SK-N-MC (cell line): ENCODE data around the gene MTAP.
"Not testable (repeated sequence)": the region's sequence is repeated elsewhere in the genome, so short reads cannot be mapped to it uniquely, and the experiment has no call there.

ENCODE experiments used
- DNase-seq: peaks from one replicate; pipeline ENCODE4 v3.0.0-alpha.2; 2011; ENCODE audit warnings: low read depth, low spot score
- H3K27ac ChIP-seq: fragments of 200-600 bp; sonication (generic); 2 replicates; pipeline ENCODE4 v1.5.1; 2016; ENCODE audit warnings: mixed run types
- H3K36me3 ChIP-seq: fragments of 200-600 bp; sonication (generic); 2 replicates; pipeline ENCODE4 v1.6.1; 2017; ENCODE audit warnings: antibody characterized with exemption, low read length, mixed read lengths; ENCODE audit not compliant: insufficient read depth
- H3K4me3 ChIP-seq: fragments of 200-600 bp; sonication (generic); 2 replicates; pipeline ENCODE4 v1.5.1; 2016
- H3K9ac ChIP-seq: fragments of 200-600 bp; sonication (generic); 2 replicates; pipeline ENCODE4 v1.8.0; 2017; ENCODE audit warnings: mixed run types, mixed read lengths; ENCODE audit not compliant: insufficient read length
- H3K9me3 ChIP-seq: fragments of 200-600 bp; sonication (generic); 2 replicates; pipeline ENCODE4 v1.6.1; 2017; ENCODE audit warnings: low read depth, mild to moderate bottlenecking, antibody characterized with exemption, low read length, moderate library complexity, mixed read lengths
- EZH2 ChIP-seq: fragments of 200-600 bp; sonication (generic); IDR thresholded peaks from one replicate; pipeline ENCODE4 v1.6.1; 2017; ENCODE audit warnings: antibody characterized with exemption
- FOXP2 ChIP-seq: optimal IDR thresholded peaks from 2 replicates; pipeline ENCODE3; 2011; ENCODE audit warnings: mild to moderate bottlenecking, moderate library complexity; ENCODE audit not compliant: insufficient read depth; ENCODE audit errors: extremely low read length, control extremely low read depth
- POLR2AphosphoS5 ChIP-seq: IDR thresholded peaks from 2 replicates; pipeline ENCODE4 v1.6.1; 2012; ENCODE audit warnings: mild to moderate bottlenecking, low read depth, low read length, borderline replicate concordance

Gene MTAP

GRCh38 chr9:21958833-21959232 lies 156.4 kb downstream of the MTAP start:
- no peaks in the 10 kb centered on the region for H3K36me3 ChIP-seq
- DNase-seq: no peak
- TF ChIP-seq EZH2 (no peak), POLR2AphosphoS5 (no peak), FOXP2 (no peak)
- no peaks in the 10 kb centered on the region for H3K9me3 ChIP-seq
- H3K4me3 ChIP-seq: no peak overlapping the region
- no peak overlapping the region for H3K9ac ChIP-seq
- no peak overlapping the region for H3K27ac ChIP-seq

GRCh38 chr9:21959268-21959667 lies 156.8 kb downstream of the MTAP start:
- not testable (repeated sequence) for H3K4me3 ChIP-seq, H3K9me3 ChIP-seq, H3K36me3 ChIP-seq, H3K27ac ChIP-seq, DNase-seq, H3K9ac ChIP-seq

DNA sequence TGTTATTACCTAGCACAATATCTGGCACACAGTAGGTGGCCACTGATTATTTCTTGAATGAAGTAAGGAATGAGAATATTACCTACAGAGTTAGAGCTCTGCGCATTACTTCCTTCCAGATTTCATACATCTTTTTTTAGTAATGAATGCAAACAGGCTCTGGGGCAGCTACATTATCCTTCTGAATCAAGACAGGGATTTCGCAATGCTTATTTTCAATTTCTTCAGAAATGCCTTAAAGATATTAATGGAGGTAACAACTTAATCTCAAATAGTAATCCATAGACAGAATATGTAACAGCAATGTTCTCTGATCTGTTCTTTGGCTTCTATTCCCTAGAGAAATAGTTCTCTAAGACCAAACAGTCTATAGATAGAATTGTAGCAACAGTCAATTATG lies 159.1 kb downstream of the MTAP start:
- DNase-seq: no peak
- TF ChIP-seq POLR2AphosphoS5 (no peak), EZH2 (no peak)

GRCh38 chr9:21964925-21965385 lies 162.5 kb downstream of the MTAP start:
- Histone ChIP-seq H3K9ac (no peak overlapping the region), H3K9me3 (peaks cover 4% of the 10 kb centered on the region; the same call in 1 of the 2 replicates), H3K36me3 (peaks cover 45% of the 10 kb centered on the region), H3K4me3 (no peak overlapping the region), H3K27ac (no peak overlapping the region)
- TF ChIP-seq POLR2AphosphoS5 (no peak), FOXP2 (no peak), EZH2 (no peak)
- no peak for DNase-seq

More for the DNA sequence above, 159.1 kb downstream of the MTAP start:
- Histone ChIP-seq H3K4me3 (no peak overlapping the region), H3K36me3 (peaks cover 12% of the 10 kb centered on the region; the same call in 1 of the 2 replicates), H3K9me3 (peaks cover 4% of the 10 kb centered on the region; the same call in 1 of the 2 replicates), H3K9ac (no peak overlapping the region), H3K27ac (no peak overlapping the region)

DNA sequence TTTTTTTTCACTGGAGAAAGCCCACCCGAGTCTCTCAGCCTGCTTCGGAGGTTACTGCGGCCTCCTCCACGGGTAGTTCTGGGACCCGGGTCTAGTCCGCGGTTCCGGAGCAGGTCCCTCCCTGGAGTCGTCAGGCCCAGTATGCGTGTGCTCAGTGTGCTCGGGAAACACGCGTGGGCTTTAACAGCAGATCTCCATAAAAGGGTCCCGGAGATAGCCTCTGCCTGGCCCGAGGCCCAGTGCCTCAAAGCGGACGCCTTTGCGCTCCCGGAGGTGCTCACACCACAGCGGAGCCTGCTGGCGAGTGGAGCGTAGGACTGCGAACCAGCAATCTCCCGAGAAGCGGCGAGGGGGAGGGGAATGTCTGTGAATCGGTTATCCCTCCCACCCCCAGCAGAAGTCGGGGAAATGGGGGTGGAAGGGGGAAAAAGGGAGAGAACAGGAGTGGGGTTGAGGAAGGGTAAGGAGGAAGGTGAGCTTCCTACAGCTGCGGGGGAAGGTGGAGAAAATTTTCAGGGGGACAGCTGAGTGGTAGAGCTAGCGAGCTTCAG lies 163.0 kb downstream of the MTAP start:
- Histone ChIP-seq H3K36me3 (peaks cover 50% of the 10 kb centered on the region), H3K9ac (no peak overlapping the region), H3K9me3 (peaks cover 4% of the 10 kb centered on the region; the same call in 1 of the 2 replicates), H3K27ac (no peak overlapping the region), H3K4me3 (no peak overlapping the region)
- DNase-seq: no peak
- no peak for TF ChIP-seq FOXP2
- no peak for TF ChIP-seq POLR2AphosphoS5
- TF ChIP-seq EZH2: no peak

DNA sequence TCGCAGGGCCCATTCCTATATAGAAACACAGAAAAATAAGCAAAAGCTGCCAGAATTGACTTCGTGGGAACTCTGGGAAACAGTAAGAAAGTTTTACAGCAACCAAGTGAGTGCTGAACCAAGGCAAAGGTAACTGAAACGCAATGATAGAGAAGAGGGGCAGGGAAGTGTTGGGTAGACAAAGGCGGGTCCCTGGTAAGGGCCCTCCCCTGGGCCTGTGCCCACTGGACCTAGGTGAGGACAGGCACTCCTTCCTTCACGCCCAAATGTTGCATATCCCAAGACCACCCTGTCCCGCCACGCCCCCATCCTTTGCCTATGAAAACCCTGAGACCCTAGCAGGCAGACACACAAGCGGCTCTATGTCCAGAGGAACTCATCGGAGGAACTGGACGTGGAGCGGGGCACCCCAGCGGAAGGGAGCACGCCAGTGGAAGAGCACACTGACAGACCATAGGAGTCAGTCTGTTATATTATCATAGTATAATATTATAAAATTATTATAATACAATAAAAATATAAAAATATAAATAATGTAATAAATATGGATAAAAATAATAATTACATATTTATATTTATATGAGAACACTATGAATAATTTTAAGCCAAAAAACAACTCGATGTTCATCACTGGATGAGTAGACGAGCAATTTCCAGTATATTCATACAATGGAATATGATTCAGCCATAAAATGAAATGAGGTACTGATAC lies 163.9 kb downstream of the MTAP start:
- no peak overlapping the region for H3K27ac ChIP-seq
- peaks cover 59% of the 10 kb centered on the region for H3K36me3 ChIP-seq
- H3K4me3 ChIP-seq: no peak overlapping the region
- no peak overlapping the region for H3K9ac ChIP-seq
- TF ChIP-seq FOXP2 (no peak), POLR2AphosphoS5 (no peak), EZH2 (no peak)
- DNase-seq: no peak
- peaks cover 4% of the 10 kb centered on the region; the same call in 1 of the 2 replicates for H3K9me3 ChIP-seq

DNA sequence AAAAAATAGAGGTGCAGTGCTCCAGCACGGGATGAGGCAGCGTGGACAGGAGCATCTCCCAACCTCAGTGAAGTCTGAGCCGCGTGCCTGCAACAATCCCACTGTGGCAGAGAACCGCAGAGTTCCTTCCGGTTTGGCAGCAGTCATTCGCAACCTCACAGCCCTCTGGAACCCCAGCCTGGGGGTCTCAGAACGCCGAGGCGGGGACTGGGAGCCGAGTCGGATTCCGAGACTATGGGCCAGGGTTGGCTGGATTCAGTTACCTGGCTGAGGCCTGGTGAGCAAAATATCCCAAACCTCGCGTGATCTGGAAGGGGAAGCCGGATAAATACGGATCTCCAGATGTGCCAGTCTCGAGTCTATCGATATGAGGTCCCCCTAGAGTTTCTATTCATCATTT lies 164.7 kb downstream of the MTAP start:
- Histone ChIP-seq H3K4me3 (no peak overlapping the region), H3K9ac (no peak overlapping the region), H3K9me3 (peaks cover 4% of the 10 kb centered on the region; the same call in 1 of the 2 replicates), H3K36me3 (peaks cover 66% of the 10 kb centered on the region), H3K27ac (no peak overlapping the region)
- DNase-seq: no peak
- TF ChIP-seq FOXP2: no peak
- TF ChIP-seq EZH2: no peak
- TF ChIP-seq POLR2AphosphoS5: no peak; the same call in 1 of the 2 replicates

- TF ChIP-seq POLR2AphosphoS5 (no peak), FOXP2 (no peak), EZH2 (no peak)
- no peak for DNase-seq
- Histone ChIP-seq H3K9me3 (peaks cover 4% of the 10 kb centered on the region; the same call in 1 of the 2 replicates), H3K4me3 (no peak overlapping the region), H3K27ac (no peak overlapping the region), H3K36me3 (peaks cover 66% of the 10 kb centered on the region), H3K9ac (no peak overlapping the region)
These were observed 165.3 kb downstream of the MTAP start for GRCh38 chr9:21967702-21968101.
